RWPE1 (cell line): Measurements from ENCODE around the gene MYO9B.

Experiments
- CTCF ChIA-PET: fragments of 350-600 bp; sonication (Branson Sonifier 250); formaldehyde crosslinking; extraction: SDS; loops from one replicate; lab custom pipeline; 2021; lab: Yijun Ruan, JAX
- POLR2A ChIA-PET: fragments of 400-600 bp; formaldehyde crosslinking; extraction: SDS; loops from one replicate; lab custom pipeline; 2020; ENCODE audit warnings: antibody characterized with exemption; ENCODE audit not compliant: low non-redundant PET; lab: Yijun Ruan, JAX
- DNase-seq: peaks from one replicate; pipeline ENCODE4 v3.0.0; 2012; ENCODE audit warnings: low spot score
- H3K27ac ChIP-seq: fragments of 450-650 bp; 2 replicates; pipeline ENCODE4 v1.5.1; 2017
- TF ChIP-seq, protein P1 (sequence below): fragments of 450-650 bp; conservative IDR thresholded peaks from 2 replicates; pipeline ENCODE4 v1.5.1; 2017; ENCODE audit warnings: low read depth, mild to moderate bottlenecking

MYO9B gene

DNA sequence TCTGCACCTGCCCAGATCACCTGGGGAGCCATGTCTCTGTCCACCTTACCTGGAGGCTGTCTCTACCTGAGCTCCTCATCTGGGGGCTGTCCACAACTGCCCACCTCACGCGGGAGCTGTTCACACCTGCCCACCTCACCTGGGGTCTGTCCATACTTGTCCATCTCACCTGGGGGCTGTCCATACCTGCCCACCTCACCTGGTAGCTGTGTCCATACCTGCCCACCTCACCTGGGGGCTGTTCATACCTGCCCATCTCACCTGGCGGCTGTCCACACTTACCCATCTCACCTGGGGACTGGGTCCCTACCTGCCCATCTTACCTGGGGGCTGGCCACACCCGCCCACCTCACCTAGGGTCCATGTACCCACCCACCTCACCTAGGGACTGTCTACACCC, 38.9 kb upstream of the MYO9B start:
- ChIA-PET POLR2A (no interaction called here), CTCF (interaction anchor here (1.3 kb wide), 1 partner anchor 137 kb away, joined by 3 read pairs; no protein-coding TSS in a partner anchor)
- H3K27ac ChIP-seq = no peak overlapping the region
- TF ChIP-seq, protein P1, sequence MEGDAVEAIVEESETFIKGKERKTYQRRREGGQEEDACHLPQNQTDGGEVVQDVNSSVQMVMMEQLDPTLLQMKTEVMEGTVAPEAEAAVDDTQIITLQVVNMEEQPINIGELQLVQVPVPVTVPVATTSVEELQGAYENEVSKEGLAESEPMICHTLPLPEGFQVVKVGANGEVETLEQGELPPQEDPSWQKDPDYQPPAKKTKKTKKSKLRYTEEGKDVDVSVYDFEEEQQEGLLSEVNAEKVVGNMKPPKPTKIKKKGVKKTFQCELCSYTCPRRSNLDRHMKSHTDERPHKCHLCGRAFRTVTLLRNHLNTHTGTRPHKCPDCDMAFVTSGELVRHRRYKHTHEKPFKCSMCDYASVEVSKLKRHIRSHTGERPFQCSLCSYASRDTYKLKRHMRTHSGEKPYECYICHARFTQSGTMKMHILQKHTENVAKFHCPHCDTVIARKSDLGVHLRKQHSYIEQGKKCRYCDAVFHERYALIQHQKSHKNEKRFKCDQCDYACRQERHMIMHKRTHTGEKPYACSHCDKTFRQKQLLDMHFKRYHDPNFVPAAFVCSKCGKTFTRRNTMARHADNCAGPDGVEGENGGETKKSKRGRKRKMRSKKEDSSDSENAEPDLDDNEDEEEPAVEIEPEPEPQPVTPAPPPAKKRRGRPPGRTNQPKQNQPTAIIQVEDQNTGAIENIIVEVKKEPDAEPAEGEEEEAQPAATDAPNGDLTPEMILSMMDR = no peak
- no peak for DNase-seq

DNA sequence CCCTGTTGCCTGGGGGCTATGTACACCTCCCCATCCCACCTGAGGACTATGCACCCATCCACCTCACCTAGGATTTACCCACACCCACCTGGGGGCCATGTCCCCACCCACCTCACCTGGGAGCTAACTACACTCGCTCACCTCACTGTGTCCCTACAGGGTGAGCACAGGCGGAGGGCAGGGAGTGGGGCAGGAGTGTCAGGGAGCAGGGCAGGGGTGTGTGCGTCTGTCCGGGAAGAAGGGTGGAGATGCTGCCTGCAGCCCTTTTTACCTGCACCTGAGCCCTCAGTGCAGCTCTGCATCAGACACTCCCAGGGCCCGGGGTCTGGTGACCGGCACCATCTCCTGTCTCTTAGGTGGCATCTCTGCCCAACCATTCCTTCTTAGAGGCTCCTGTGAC, 38.4 kb upstream of the MYO9B start:
- H3K27ac ChIP-seq = no peak overlapping the region
- POLR2A ChIA-PET = no interaction called here
- no peak for DNase-seq
- CTCF ChIA-PET = no interaction called here
- TF ChIP-seq, protein P1 = no peak

DNA sequence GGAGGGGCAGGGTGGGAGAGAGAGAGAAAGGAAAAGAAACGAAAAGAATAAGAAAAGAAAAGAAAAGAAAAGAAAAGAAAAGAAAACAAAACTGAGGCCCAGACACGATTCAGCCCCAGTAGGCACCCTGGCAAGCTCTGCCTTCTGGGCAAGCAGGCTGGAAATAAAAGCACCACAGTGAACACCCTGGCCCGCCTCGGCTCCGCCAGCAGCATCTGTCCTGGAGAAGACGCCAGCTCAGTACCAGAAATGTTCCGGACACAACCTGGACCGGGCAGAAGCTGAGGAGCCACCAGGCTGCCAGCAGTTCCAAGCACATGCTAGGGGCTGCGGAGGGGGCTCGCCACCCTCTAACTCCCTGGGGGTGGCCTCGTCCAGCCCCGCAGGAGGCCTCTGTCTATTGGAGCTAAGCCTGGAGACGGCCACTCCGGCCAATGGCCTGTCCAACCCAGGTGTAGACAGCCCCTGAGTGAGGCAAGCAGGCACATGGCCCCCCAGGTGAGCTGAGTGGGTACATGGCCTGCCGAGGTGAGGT, 37.5 kb upstream of the MYO9B start:
- CTCF ChIA-PET = no interaction called here
- DNase-seq = no peak
- no peak overlapping the region for H3K27ac ChIP-seq
- POLR2A ChIA-PET = no interaction called here
- TF ChIP-seq, protein P1 = no peak

DNA sequence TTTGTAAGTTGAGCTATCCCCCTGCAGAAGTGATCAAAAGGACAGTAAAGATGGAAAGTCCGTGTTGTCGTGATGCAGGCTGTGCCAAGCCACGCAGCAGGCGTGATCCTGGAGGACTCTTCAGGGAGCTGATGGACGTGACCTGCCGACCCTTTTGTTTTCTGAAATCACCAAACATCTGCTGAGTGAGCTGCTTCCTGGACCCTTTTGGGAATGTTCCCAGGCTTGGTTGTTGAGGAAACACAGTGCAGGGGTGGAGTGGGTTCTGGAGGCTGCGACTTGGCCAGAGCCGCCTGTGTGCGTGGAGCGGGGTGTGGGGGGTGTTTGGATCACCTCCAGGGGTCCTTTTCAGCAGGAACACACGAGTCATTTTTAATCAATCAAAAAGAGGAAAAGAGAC, 33.6 kb upstream of the MYO9B start:
- no peak overlapping the region for H3K27ac ChIP-seq
- CTCF ChIA-PET = interaction anchor here (0.6 kb wide), 1 partner anchor 110 kb away, joined by 3 read pairs; no protein-coding TSS in a partner anchor
- no peak for DNase-seq
- TF ChIP-seq, protein P1 = no peak
- POLR2A ChIA-PET = no interaction called here

DNA sequence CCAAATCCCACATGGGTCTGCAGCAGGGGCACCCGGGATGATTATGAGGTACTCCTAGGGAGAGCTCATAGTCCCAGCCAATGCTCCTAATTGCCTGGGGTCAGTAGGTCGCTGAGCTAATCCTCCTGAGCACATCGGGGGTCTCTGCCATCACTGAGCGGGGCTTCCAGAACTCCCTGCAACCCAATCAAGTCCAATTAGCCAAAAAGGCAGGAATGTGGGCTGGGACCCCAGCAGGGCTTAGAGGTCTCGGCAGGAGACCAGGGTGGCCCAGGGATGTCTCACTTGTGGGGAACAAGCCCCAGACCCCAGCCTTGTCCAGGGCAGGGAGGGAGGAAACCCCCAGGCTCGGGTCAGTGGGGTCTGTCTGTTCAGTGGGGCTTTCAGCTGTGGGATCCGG, 31.8 kb upstream of the MYO9B start:
- DNase-seq = no peak
- no peak overlapping the region for H3K27ac ChIP-seq
- POLR2A ChIA-PET = no interaction called here
- TF ChIP-seq, protein P1 = no peak
- CTCF ChIA-PET = interaction anchor here (0.5 kb wide), 1 partner anchor 463 kb away, joined by 6 read pairs; no protein-coding TSS in a partner anchor

DNA sequence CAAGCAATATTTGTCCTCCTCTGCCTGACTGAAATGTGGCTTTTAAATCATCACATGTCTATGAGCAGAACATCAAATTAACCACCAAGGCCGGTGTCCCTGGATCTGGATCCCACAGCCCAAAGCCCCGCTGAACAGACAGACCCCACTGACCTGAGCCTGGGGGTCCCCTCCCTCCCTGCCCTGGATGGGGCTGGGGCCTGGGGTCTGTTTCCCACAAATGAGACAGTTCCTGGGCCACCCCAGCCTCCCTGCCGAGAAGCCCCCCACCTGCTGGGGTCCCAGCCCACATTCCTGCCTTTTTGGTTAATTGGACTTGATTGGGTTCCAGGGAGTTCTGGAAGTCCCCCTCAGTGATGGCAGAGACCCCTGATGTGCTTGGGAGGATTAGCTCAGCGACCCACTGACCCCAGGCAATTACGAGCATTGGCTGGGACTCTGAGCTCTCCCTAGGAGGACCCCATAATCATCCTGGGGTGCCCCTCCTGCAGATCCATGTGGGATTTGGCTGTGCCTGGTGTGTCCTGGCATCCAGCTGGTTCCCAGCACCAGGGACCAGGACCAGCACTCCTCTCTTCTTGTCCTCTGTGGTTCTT, 29.6 kb upstream of the MYO9B start:
- no peak overlapping the region for H3K27ac ChIP-seq
- TF ChIP-seq, protein P1 = no peak
- ChIA-PET CTCF (no interaction called here), POLR2A (no interaction called here)
- DNase-seq = no peak
